GM23338 (cell line): ENCODE results near the gene GIMAP6. TPM values are rescaled to one million over a fixed set of nuclear protein-coding genes. Genes with fewer than 3 reads are reported as not detected.

Experiments
- ATAC-seq: fragments of 200-7000 bp; cut with Tn5 transposase; 3 replicates; pipeline ENCODE4 v1.9.1; 2020
- DNase-seq: peaks from one replicate; pipeline ENCODE4 v3.0.0-alpha.2; 2015; ENCODE audit warnings: low spot score
- H2AFZ ChIP-seq: fragments of 200-600 bp; sonication (generic); 2 replicates; pipeline ENCODE4 v1.8.0; 2016; ENCODE audit warnings: antibody characterized with exemption, mild to moderate bottlenecking, moderate library complexity
- H3F3A ChIP-seq: fragments of 200-600 bp; sonication (generic); replicated peaks from 2 replicates; pipeline ENCODE4 v1.8.0; 2017; ENCODE audit warnings: antibody characterized with exemption, mixed run types, low read depth
- H3K27ac ChIP-seq: fragments of 200-600 bp; sonication (generic); 2 replicates; pipeline ENCODE4 v1.6.1; 2016; ENCODE audit warnings: low read depth
- H3K27me3 ChIP-seq: fragments of 200-600 bp; sonication (generic); 2 replicates; pipeline ENCODE4 v1.8.0; 2016; ENCODE audit warnings: mild to moderate bottlenecking, mixed run types, moderate library complexity; ENCODE audit not compliant: insufficient read depth
- H3K36me3 ChIP-seq: fragments of 200-600 bp; sonication (generic); 2 replicates; pipeline ENCODE4 v1.8.0; 2016; ENCODE audit warnings: mild to moderate bottlenecking; ENCODE audit not compliant: insufficient read depth
- H3K4me1 ChIP-seq: fragments of 200-600 bp; sonication (generic); 2 replicates; pipeline ENCODE4 v1.8.0; 2016; ENCODE audit warnings: mild to moderate bottlenecking, moderate library complexity; ENCODE audit not compliant: insufficient read depth
- H3K4me2 ChIP-seq: fragments of 200-600 bp; sonication (generic); 2 replicates; pipeline ENCODE4 v1.7.1; 2017; ENCODE audit warnings: mixed run types
- H3K4me3 ChIP-seq: fragments of 200-600 bp; sonication (generic); 2 replicates; pipeline ENCODE4 v1.6.1; 2016; ENCODE audit warnings: mixed run types
- H3K79me2 ChIP-seq: fragments of 200-600 bp; sonication (generic); replicated peaks from 2 replicates; pipeline ENCODE4 v1.8.0; 2017; ENCODE audit warnings: mild to moderate bottlenecking; ENCODE audit not compliant: insufficient read depth
- H3K9me2 ChIP-seq: fragments of 200-600 bp; sonication (generic); 2 replicates; pipeline ENCODE4 v1.8.0; 2017; ENCODE audit not compliant: insufficient read depth
- H4K20me1 ChIP-seq: fragments of 200-600 bp; sonication (generic); replicated peaks from 2 replicates; pipeline ENCODE4 v1.8.0; 2017; ENCODE audit warnings: mild to moderate bottlenecking; ENCODE audit not compliant: insufficient read depth
- H3K27ac Mint-ChIP-seq: 2 replicates; pipeline ENCODE4 v1.8.0; 2020; ENCODE audit warnings: inconsistent platforms, mild to moderate bottlenecking, moderate library complexity, mixed read lengths
- H3K27me3 Mint-ChIP-seq: 3 replicates; pipeline ENCODE4 v1.8.0; 2022; ENCODE audit warnings: low read depth, mild to moderate bottlenecking, moderate library complexity, mixed read lengths, inconsistent platforms; ENCODE audit not compliant: insufficient read depth, poor library complexity
- H3K36me3 Mint-ChIP-seq: 3 replicates; pipeline ENCODE4 v1.8.0; 2021; ENCODE audit warnings: low read depth, mild to moderate bottlenecking, inconsistent platforms, moderate library complexity, mixed read lengths
- H3K4me1 Mint-ChIP-seq: 3 replicates; pipeline ENCODE4 v1.8.0; 2020; ENCODE audit warnings: mild to moderate bottlenecking, inconsistent platforms, mixed read lengths
- H3K4me3 Mint-ChIP-seq: 3 replicates; pipeline ENCODE4 v1.8.0; 2021; ENCODE audit warnings: moderate library complexity, mild to moderate bottlenecking, inconsistent platforms, mixed read lengths
- H3K9me3 Mint-ChIP-seq: 3 replicates; pipeline ENCODE4 v1.8.0; 2020; ENCODE audit warnings: moderate library complexity, mild to moderate bottlenecking, inconsistent platforms, mixed read lengths
- CREB1 ChIP-seq: fragments of 250-450 bp; sonication (Bioruptor Pico); IDR thresholded peaks from 2 replicates; pipeline ENCODE4 v1.5.0; 2020; ENCODE audit warnings: low read depth, mild to moderate bottlenecking, moderate library complexity
- EZH2 ChIP-seq: fragments of 200-600 bp; sonication (generic); IDR thresholded peaks from one replicate; pipeline ENCODE4 v1.8.0; 2017; ENCODE audit warnings: antibody characterized with exemption, mild to moderate bottlenecking, low read depth; ENCODE audit not compliant: unreplicated experiment
- NANOG ChIP-seq: IDR thresholded peaks from 2 replicates; pipeline ENCODE4 v1.6.1; 2016; ENCODE audit warnings: antibody characterized with exemption, borderline replicate concordance
- POLR2AphosphoS5 ChIP-seq: IDR thresholded peaks from 2 replicates; pipeline ENCODE4 v1.6.1; 2016; ENCODE audit warnings: antibody characterized with exemption, low read depth
- STAT1 ChIP-seq: IDR thresholded peaks from one replicate; pipeline ENCODE4 v1.6.1; 2016; ENCODE audit warnings: antibody characterized with exemption; ENCODE audit not compliant: unreplicated experiment
- ZNF114 ChIP-seq: fragments of 250-450 bp; sonication (Bioruptor Pico); IDR thresholded peaks from 2 replicates; pipeline ENCODE4 v1.5.0; 2020; ENCODE audit warnings: mild to moderate bottlenecking, moderate library complexity
- ZNF331 ChIP-seq: fragments of 250-450 bp; sonication (Bioruptor Pico); IDR thresholded peaks from 2 replicates; pipeline ENCODE4 v1.5.0; 2020; ENCODE audit warnings: low read depth, mild to moderate bottlenecking, moderate library complexity
- polyA plus RNA-seq: library from polyadenylated mRNA; unstranded; fragments of >200 nt; fragmentation: Nextera tagmentation; extraction: Ambion mirVana; gene quantifications from 2 replicates; pipeline ENCODE4 v1.2.1, GENCODE V29; 2016
- total RNA-seq: library from RNA; depleted of rRNA; stranded (reverse); fragments of >200 nt; shearing (Covaris generic); gene quantifications from 2 replicates; pipeline ENCODE4 v1.2.3, GENCODE V29; 2014
- TF ChIP-seq, protein P1 (sequence below): fragments of 250-450 bp; sonication (Bioruptor Pico); IDR thresholded peaks from 2 replicates; pipeline ENCODE4 v1.5.0; 2020; ENCODE audit warnings: mild to moderate bottlenecking, moderate library complexity
- TF ChIP-seq, protein P2 (sequence below), 2 experiments: fragments of 200-600 bp in 1 of 2; sonication (generic) in 1 of 2; conservative IDR thresholded peaks; 2 replicates each; pipeline versions ENCODE4 v1.5.1 to v1.6.1; 2016 to 2017; ENCODE audit warnings: antibody characterized with exemption in 2 of 2, low read depth in 2 of 2, mild to moderate bottlenecking in 2 of 2, moderate library complexity in 1 of 2

GIMAP6 gene
- total and polyA plus RNA-seq, 2 experiments from 2014 or later, result not detected

DNA sequence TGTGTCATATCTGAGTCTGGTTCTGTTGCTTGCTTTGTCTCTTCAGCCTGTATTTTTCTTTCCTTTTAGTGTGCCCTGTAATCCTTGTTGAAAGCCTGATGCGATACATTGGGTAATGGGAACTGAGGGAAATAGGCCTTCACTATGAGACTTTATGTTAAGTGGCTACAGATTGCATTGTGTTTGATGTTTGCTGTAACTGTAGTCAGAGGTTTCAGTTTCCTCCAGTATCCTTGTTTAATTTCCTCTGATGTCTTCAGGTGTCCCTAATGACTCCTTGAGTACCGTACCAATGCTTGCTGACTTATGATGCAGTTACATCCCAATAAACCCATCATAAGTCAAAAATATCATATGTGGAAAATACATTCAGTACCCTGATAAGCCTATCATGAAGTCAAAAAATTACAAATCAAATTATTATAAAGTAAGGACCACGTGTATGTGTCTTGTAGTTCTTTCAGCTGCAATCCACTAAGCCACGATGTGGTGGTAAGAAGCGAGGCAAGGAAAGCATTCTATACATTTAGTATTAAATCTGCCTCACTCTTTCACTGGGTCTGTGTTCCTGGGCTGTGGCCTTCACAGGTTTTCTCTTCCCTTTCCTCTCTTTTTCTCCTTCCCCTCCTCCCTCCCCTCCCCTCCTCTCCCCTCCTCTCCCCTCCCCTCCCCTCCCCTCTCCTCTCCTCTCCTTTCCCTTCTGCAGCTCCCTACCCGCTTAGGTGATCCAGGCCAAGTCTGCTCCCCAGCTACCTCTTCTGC lies 13.3 kb upstream of the GIMAP6 start (continued):
- TF ChIP-seq, protein P1, sequence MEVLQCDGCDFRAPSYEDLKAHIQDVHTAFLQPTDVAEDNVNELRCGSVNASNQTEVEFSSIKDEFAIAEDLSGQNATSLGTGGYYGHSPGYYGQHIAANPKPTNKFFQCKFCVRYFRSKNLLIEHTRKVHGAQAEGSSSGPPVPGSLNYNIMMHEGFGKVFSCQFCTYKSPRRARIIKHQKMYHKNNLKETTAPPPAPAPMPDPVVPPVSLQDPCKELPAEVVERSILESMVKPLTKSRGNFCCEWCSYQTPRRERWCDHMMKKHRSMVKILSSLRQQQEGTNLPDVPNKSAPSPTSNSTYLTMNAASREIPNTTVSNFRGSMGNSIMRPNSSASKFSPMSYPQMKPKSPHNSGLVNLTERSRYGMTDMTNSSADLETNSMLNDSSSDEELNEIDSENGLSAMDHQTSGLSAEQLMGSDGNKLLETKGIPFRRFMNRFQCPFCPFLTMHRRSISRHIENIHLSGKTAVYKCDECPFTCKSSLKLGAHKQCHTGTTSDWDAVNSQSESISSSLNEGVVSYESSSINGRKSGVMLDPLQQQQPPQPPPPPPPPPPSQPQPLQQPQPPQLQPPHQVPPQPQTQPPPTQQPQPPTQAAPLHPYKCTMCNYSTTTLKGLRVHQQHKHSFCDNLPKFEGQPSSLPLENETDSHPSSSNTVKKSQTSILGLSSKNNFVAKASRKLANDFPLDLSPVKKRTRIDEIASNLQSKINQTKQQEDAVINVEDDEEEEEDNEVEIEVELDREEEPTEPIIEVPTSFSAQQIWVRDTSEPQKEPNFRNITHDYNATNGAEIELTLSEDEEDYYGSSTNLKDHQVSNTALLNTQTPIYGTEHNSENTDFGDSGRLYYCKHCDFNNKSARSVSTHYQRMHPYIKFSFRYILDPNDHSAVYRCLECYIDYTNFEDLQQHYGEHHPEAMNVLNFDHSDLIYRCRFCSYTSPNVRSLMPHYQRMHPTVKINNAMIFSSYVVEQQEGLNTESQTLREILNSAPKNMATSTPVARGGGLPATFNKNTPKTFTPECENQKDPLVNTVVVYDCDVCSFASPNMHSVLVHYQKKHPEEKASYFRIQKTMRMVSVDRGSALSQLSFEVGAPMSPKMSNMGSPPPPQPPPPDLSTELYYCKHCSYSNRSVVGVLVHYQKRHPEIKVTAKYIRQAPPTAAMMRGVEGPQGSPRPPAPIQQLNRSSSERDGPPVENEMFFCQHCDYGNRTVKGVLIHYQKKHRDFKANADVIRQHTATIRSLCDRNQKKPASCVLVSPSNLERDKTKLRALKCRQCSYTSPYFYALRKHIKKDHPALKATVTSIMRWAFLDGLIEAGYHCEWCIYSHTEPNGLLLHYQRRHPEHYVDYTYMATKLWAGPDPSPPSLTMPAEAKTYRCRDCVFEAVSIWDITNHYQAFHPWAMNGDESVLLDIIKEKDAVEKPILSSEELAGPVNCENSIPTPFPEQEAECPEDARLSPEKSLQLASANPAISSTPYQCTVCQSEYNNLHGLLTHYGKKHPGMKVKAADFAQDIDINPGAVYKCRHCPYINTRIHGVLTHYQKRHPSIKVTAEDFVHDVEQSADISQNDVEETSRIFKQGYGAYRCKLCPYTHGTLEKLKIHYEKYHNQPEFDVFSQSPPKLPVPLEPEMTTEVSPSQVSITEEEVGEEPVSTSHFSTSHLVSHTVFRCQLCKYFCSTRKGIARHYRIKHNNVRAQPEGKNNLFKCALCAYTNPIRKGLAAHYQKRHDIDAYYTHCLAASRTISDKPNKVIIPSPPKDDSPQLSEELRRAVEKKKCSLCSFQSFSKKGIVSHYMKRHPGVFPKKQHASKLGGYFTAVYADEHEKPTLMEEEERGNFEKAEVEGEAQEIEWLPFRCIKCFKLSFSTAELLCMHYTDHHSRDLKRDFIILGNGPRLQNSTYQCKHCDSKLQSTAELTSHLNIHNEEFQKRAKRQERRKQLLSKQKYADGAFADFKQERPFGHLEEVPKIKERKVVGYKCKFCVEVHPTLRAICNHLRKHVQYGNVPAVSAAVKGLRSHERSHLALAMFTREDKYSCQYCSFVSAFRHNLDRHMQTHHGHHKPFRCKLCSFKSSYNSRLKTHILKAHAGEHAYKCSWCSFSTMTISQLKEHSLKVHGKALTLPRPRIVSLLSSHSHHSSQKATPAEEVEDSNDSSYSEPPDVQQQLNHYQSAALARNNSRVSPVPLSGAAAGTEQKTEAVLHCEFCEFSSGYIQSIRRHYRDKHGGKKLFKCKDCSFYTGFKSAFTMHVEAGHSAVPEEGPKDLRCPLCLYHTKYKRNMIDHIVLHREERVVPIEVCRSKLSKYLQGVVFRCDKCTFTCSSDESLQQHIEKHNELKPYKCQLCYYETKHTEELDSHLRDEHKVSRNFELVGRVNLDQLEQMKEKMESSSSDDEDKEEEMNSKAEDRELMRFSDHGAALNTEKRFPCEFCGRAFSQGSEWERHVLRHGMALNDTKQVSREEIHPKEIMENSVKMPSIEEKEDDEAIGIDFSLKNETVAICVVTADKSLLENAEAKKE (CRISPR knock-in tag), result no peak
- TF ChIP-seq NANOG, result no peak
- TF ChIP-seq EZH2, result no peak
- no peak for TF ChIP-seq POLR2AphosphoS5
- TF ChIP-seq CREB1 (CRISPR knock-in tag), result no peak

DNA sequence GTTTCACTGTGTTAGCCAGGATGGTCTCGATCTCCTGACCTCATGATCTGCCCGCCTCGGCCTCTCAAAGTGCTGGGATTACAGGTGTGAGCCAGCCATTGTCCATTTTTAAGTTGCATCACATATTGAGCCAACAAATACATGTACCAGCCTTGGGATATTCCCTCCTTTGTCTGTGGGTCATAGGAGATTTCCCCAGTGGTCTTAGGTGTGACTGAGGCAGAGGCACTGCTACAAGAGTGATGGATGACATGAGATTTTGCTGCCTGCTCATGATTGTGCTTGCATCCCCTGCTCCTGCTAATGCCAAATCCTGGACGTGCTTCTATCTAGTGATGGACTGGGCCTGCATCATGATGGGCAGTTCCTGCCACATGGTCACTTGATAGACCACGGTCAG lies 10.7 kb upstream of the GIMAP6 start:
- H3K4me1 ChIP-seq, result no peaks in the 10 kb centered on the region
- ATAC-seq (no peak), DNase-seq (no peak)
- no peaks in the 10 kb centered on the region; the same call in 1 of the 2 replicates for H3K9me2 ChIP-seq
- no peaks in the 10 kb centered on the region for H3K27me3 ChIP-seq
- Mint-ChIP-seq H3K27me3 (peaks cover 1% of the 10 kb centered on the region), H3K4me3 (no peak overlapping the region), H3K4me1 (no peaks in the 10 kb centered on the region), H3K27ac (no peak overlapping the region), H3K9me3 (peaks cover 11% of the 10 kb centered on the region), H3K36me3 (no peaks in the 10 kb centered on the region)
- H4K20me1 ChIP-seq, result no peaks in the 10 kb centered on the region
- H3K4me2 ChIP-seq, result no peak overlapping the region
- H3K36me3 ChIP-seq, result no peaks in the 10 kb centered on the region
- no peak overlapping the region for H3K27ac ChIP-seq
- TF ChIP-seq NANOG, result no peak
- TF ChIP-seq ZNF114 (CRISPR knock-in tag), result no peak
- no peak for TF ChIP-seq CREB1 (CRISPR knock-in tag)
- TF ChIP-seq, protein P2, sequence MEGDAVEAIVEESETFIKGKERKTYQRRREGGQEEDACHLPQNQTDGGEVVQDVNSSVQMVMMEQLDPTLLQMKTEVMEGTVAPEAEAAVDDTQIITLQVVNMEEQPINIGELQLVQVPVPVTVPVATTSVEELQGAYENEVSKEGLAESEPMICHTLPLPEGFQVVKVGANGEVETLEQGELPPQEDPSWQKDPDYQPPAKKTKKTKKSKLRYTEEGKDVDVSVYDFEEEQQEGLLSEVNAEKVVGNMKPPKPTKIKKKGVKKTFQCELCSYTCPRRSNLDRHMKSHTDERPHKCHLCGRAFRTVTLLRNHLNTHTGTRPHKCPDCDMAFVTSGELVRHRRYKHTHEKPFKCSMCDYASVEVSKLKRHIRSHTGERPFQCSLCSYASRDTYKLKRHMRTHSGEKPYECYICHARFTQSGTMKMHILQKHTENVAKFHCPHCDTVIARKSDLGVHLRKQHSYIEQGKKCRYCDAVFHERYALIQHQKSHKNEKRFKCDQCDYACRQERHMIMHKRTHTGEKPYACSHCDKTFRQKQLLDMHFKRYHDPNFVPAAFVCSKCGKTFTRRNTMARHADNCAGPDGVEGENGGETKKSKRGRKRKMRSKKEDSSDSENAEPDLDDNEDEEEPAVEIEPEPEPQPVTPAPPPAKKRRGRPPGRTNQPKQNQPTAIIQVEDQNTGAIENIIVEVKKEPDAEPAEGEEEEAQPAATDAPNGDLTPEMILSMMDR (conservative IDR thresholded peaks at IDR 0.05; ENCODE audit: low read depth in 2 of 2), result no peak
- TF ChIP-seq STAT1, result no peak
- no peak for TF ChIP-seq EZH2
- TF ChIP-seq ZNF331 (CRISPR knock-in tag), result no peak
- no peak overlapping the region for H3K4me3 ChIP-seq
- no peaks in the 10 kb centered on the region for H3K79me2 ChIP-seq
- H3F3A ChIP-seq, result no peaks in the 10 kb centered on the region
- H2AFZ ChIP-seq, result no peak overlapping the region
